Ishikawa (cell line): ENCODE data around the gene CATSPER3.

Experiments
- CEBPB ChIP-seq: IDR thresholded peaks from 2 replicates; pipeline ENCODE4 v1.6.1; 2012
- CREB1 ChIP-seq: IDR thresholded peaks from 2 replicates; pipeline ENCODE4 v1.6.1; 2012; ENCODE audit warnings: low read depth
- EGR1 ChIP-seq: IDR thresholded peaks from 2 replicates; pipeline ENCODE4 v1.6.1; 2012
- EP300 ChIP-seq: IDR thresholded peaks from 2 replicates; pipeline ENCODE4 v1.6.1; 2012; ENCODE audit warnings: borderline replicate concordance
- FOXM1 ChIP-seq: IDR thresholded peaks from 2 replicates; pipeline ENCODE4 v1.6.1; 2012; ENCODE audit warnings: low read depth, borderline replicate concordance
- MAX ChIP-seq: IDR thresholded peaks from 2 replicates; pipeline ENCODE4 v1.6.1; 2012
- NFIC ChIP-seq: IDR thresholded peaks from 2 replicates; pipeline ENCODE4 v1.6.1; 2012
- RAD21 ChIP-seq: IDR thresholded peaks from 2 replicates; pipeline ENCODE4 v1.6.1; 2012; ENCODE audit warnings: low read depth
- REST ChIP-seq: IDR thresholded peaks from 2 replicates; pipeline ENCODE4 v1.6.1; 2012; ENCODE audit warnings: low read depth, mild to moderate bottlenecking
- TAF1 ChIP-seq: IDR thresholded peaks from 2 replicates; pipeline ENCODE4 v1.6.1; 2012; ENCODE audit warnings: low read depth, mild to moderate bottlenecking
- TCF12 ChIP-seq: IDR thresholded peaks from 2 replicates; pipeline ENCODE4 v1.6.1; 2012; ENCODE audit warnings: low read depth
- TEAD4 ChIP-seq: IDR thresholded peaks from 2 replicates; pipeline ENCODE4 v1.6.1; 2012
- USF1 ChIP-seq: IDR thresholded peaks from 2 replicates; pipeline ENCODE4 v1.6.1; 2012
- YY1 ChIP-seq: IDR thresholded peaks from 2 replicates; pipeline ENCODE4 v1.6.1; 2012; ENCODE audit warnings: low read depth
- ZBTB7A ChIP-seq: IDR thresholded peaks from 2 replicates; pipeline ENCODE4 v1.6.1; 2012; ENCODE audit warnings: low read depth

CATSPER3 gene

GRCh38 chr5:135031813-135032694 is 64.3 kb downstream of the CATSPER3 start:
- TF ChIP-seq EGR1: no peak
- TF ChIP-seq NFIC: no peak

GRCh38 chr5:135032695-135032998 is 64.9 kb downstream of the CATSPER3 start:
- TF ChIP-seq USF1 (no peak), FOXM1 (no peak), NFIC (no peak), YY1 (no peak), TAF1 (0 out of 2 replicates have a peak, but pooled peaks have one; percentile 22), RAD21 (no peak)

- TF ChIP-seq RAD21 (no peak), REST (no peak), TCF12 (no peak), EP300 (no peak), CREB1 (no peak), TAF1 (no peak), FOXM1 (no peak), YY1 (peak; percentile 9; the same call in 1 of the 2 replicates), ZBTB7A (no peak), TEAD4 (no peak), EGR1 (no peak), MAX (peak; percentile 76), CEBPB (peak; percentile 62), USF1 (peak; percentile 6; the same call in 1 of the 2 replicates), NFIC (no peak)
Observed at GRCh38 chr5:135032999-135033861, 65.5 kb downstream of the CATSPER3 start.

- TF ChIP-seq NFIC: no peak
- TF ChIP-seq MAX: no peak
- TF ChIP-seq TAF1: 0 out of 2 replicates have a peak, but pooled peaks have one; percentile 22
Observed at GRCh38 chr5:135033901-135034235, 66.2 kb downstream of the CATSPER3 start, which contains the start of gene PITX1. Gene PITX1 (minus strand): TSS chr5:135034228. CDS start chr5:135033881, 347 bp downstream.

- TF ChIP-seq EP300 (no peak), TEAD4 (no peak), REST (no peak), ZBTB7A (no peak), EGR1 (no peak), TAF1 (0 out of 2 replicates have a peak, but pooled peaks have one; percentile 13), MAX (peak; percentile 61), RAD21 (no peak)
Observed at GRCh38 chr5:135034236-135034962, 66.7 kb downstream of the CATSPER3 start.
